ENCODE data around the gene IL32.
A peak's percentile ranks its signal among the peaks of the same experiment; 100 is the strongest.

The IL32 gene

GRCh38 chr16:3094289-3095027, 29.0 kb downstream of the IL32 start (continued):
- TF ChIP-seq ISL1 (CRISPR knock-in tag; IDR thresholded peaks at IDR 0.05) (no peak), ESRRG (CRISPR knock-in tag; IDR thresholded peaks at IDR 0.05) (no peak)

GRCh38 chr16:3095869-3096268, 30.4 kb downstream of the IL32 start:
- peak; percentile 32 for ATAC-seq
- TF ChIP-seq ARNTL (CRISPR knock-in tag; IDR thresholded peaks at IDR 0.05; ENCODE audit: borderline replicate concordance, low read depth) (no peak), ZNF8 (CRISPR knock-in tag; IDR thresholded peaks at IDR 0.05) (no peak), TCF4 (CRISPR knock-in tag; IDR thresholded peaks at IDR 0.05; ENCODE audit: borderline replicate concordance) (no peak), CSRNP3 (CRISPR knock-in tag; IDR thresholded peaks at IDR 0.05) (no peak), TSHZ2 (CRISPR knock-in tag; IDR thresholded peaks at IDR 0.05) (no peak), RARB (CRISPR knock-in tag; IDR thresholded peaks at IDR 0.05) (no peak), ZC3H10 (CRISPR knock-in tag; IDR thresholded peaks at IDR 0.05) (no peak), PATZ1 (CRISPR knock-in tag; IDR thresholded peaks at IDR 0.05; ENCODE audit: borderline replicate concordance) (no peak)

GRCh38 chr16:3096362-3096761, 30.9 kb downstream of the IL32 start:
- ATAC-seq: no peak

More at GRCh38 chr16:3096362-3096761, 30.9 kb downstream of the IL32 start:
- TF ChIP-seq ISL1 (CRISPR knock-in tag; IDR thresholded peaks at IDR 0.05): no peak
- TF ChIP-seq ZFP30 (CRISPR knock-in tag; IDR thresholded peaks at IDR 0.05): no peak
- TF ChIP-seq OSR1 (CRISPR knock-in tag; IDR thresholded peaks at IDR 0.05): no peak
- TF ChIP-seq RARB (CRISPR knock-in tag; IDR thresholded peaks at IDR 0.05): no peak
- no peak for TF ChIP-seq ZNF8 (CRISPR knock-in tag; IDR thresholded peaks at IDR 0.05)
- TF ChIP-seq BACH2 (CRISPR knock-in tag; IDR thresholded peaks at IDR 0.05; ENCODE audit: borderline replicate concordance): no peak
- no peak for TF ChIP-seq CREB5 (CRISPR knock-in tag; IDR thresholded peaks at IDR 0.05; ENCODE audit: low read depth)
- TF ChIP-seq GLIS3 (CRISPR knock-in tag; IDR thresholded peaks at IDR 0.05): no peak
- TF ChIP-seq CSRNP3 (CRISPR knock-in tag; IDR thresholded peaks at IDR 0.05): no peak
- TF ChIP-seq ESRRG (CRISPR knock-in tag; IDR thresholded peaks at IDR 0.05): no peak
- TF ChIP-seq TSHZ2 (CRISPR knock-in tag; IDR thresholded peaks at IDR 0.05): no peak
- TF ChIP-seq ZC3H10 (CRISPR knock-in tag; IDR thresholded peaks at IDR 0.05): no peak
- TF ChIP-seq CSDC2 (CRISPR knock-in tag; IDR thresholded peaks at IDR 0.05): no peak
- TF ChIP-seq ZNF565 (CRISPR knock-in tag; conservative IDR thresholded peaks at IDR 0.05; ENCODE audit: low read depth): no peak
- TF ChIP-seq ZNF70 (CRISPR knock-in tag; IDR thresholded peaks at IDR 0.05): no peak
- no peak for TF ChIP-seq PATZ1 (CRISPR knock-in tag; IDR thresholded peaks at IDR 0.05; ENCODE audit: borderline replicate concordance)

Measured in SK-N-SH treated with all-trans-retinoic acid at 6 μM for 48 hours (cell line).